ENCODE measurements around the gene RNF10. TPM values are rescaled to one million over a fixed set of nuclear protein-coding genes. Genes with fewer than 3 reads are reported as not detected.

Gene RNF10
- total and polyA plus RNA-seq, 9 of the 15 experiments (the other 6 are each of a cell fraction or from before 2014, with no cell fraction given): 43.0 to 139 (median 80.1) TPM

GRCh38 chr12:120487552-120487951 lies 46.6 kb upstream of the RNF10 start (continued):
- TF ChIP-seq MITF (IDR thresholded peaks at IDR 0.05) (peak; percentile 73), FOSL1 (tag; conservative IDR thresholded peaks at IDR 0.05) (peak; percentile 62), BHLHE40 (IDR thresholded peaks at IDR 0.05; ENCODE audit: low read length) (peak; percentile 94), MEIS2 (IDR thresholded peaks at IDR 0.05; ENCODE audit: partially characterized antibody) (peak; percentile 40), RAD51 (IDR thresholded peaks at IDR 0.05; ENCODE audit: borderline replicate concordance, low read depth) (peak; percentile 57; the same call in 1 of the 2 replicates), ZFX (CRISPR knock-in tag; IDR thresholded peaks at IDR 0.05) (peak; percentile 1; the same call in 1 of the 2 replicates), RFX1 (IDR thresholded peaks at IDR 0.05) (peak; percentile 93), EP300 (IDR thresholded peaks at IDR 0.05; ENCODE audit: low read length) (peak; percentile 65), PML (IDR thresholded peaks at IDR 0.05; ENCODE audit: low read length) (0 out of 2 replicates have a peak, but pooled peaks have one; percentile 34), POLR2AphosphoS5 (IDR thresholded peaks at IDR 0.05; ENCODE audit: control insufficient read depth, insufficient read depth, low read depth, low read length) (peak; percentile 76), GATA2 (CRISPR knock-in tag; IDR thresholded peaks at IDR 0.05) (0 out of 2 replicates have a peak, but pooled peaks have one; percentile 16), MGA (IDR thresholded peaks at IDR 0.05) (peak; percentile 24; the same call in 1 of the 2 replicates)

Measured in K562 (cell line).